ENCODE results near the gene HRH3.

The HRH3 gene

DNA sequence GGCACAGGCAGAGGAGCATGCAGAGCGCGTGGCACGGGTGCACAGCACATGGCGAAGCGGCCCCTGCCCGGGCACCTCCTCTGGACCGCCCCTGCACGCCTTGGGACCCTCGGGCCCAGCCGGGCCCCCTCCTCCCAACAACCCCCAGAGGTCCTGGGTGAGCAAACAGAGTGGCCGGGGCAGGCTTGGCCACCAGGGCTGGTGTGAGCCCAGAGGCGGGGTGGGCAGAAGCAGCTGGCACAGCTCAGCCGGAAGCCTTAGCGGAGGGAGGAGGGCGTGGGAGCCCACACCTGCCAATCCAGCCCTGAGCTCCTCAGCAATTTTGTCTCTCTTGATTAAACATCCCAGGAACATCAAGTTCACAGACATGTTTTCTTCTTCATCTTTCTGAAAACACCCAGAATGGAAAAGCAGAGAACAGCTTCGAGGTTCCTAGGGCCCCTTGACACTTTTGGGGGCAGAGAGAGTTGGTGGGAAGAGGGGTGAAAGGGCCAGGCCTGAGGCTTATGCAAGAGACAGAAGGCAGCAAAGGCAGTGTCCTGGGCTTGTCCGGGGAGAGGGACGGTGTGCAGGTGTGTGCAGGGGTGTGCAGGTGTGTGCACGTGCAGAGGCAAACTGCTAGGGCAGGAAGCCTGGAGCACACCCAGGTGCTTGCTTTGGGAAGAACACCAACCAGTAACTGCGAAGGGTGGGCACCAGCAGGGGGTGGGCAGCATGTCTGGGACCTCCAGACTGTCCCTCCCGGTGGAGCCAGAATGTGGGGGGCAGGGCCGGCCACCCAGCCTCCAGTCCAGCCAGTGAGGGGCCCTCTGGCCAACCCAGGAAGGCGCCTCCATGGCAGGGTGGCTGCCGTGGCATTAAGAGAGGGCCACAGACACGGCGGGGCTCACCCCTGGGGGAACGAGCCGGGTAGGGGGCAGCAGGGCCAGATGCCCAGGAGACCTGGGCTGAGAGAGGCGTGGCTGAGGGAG is 4.8 kb downstream of the HRH3 start:
- DNase-seq: no peak

DNA sequence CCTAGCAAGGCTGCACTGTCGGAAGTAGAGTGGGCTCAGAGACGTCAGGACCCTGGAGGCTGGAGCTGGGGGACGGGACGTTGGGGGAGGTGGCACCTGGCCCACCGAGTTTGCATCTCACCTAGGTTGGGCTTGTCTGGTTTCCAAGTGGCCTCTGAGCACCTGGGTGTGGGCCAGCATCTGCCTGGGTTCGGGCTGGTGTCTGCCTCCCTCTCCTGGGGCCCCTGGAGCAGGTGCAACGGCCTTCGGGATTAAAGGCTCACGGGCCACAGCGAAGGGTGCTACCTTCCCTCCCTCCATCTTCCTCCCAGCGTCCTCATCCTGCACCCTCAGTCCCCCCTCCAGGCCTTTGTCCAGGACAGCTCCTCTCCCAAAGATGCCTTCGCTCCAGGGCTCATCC is 6.0 kb downstream of the HRH3 start:
- DNase-seq: no peak

DNA sequence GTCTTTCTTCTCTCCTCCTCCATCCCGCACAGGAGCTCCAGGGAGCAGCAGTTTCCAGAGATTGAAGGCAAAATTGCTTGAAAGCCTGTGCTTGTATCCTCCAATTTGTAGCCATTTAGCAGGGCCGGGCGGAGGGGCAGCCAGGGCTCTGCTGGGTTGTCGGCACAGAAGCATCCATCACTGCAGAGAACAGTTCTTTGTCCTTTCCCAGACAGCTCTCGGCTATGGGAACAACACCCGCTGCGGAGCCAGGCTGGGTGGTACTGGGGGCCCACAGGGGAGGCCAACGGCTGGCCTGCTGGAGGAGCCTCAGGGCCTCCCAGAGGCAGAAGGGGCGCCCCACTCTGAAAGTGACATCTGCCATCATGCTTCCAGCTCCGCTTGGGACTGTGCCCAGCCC is 7.8 kb downstream of the HRH3 start:
- DNase-seq: no peak

DNA sequence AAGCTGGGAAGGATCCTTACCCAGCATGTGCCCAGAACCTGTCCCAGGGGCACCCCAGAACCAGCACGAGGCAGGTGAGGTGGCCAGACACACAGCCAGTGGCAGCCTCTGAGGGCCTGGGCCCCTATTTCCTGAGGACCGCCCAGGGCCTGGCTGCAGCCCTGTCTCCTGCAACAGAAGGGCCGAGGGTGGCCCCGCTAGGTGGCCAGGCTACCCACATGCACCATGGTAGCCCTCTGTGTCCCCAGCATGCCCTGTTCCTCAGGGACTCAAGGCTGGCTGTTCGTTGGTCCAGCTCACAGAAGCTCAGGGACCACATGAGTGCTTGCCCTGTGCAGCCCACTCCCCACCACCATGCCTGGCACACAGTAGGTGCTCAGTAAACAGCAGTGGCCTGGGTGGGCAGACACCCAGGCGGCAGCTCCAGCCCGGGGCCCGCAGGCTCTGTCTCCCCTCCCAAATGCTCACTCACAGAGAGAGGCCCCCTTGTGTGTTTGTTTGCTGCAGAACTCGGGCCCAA is 8.2 kb downstream of the HRH3 start:
- DNase-seq: no peak

DNA sequence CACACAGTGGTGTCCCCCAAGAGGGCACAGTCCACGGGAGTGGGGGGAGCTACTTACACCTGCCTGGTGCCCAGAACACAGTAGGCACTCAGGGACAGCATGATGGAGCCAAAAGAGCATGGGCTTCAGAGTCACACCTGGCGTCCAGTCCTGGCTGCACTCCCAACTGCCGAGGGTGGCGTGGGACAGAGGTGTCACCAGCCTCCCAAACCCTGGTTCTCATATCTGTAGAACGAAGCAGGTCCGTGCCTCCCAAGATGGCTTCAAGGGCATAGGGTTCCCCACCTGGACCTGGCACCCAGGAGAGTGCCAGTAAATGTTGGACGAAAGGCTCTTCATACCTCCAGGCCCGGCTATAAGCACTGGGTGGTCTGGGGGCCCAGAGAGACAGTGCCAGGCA is 8.9 kb downstream of the HRH3 start:
- no peak for DNase-seq

DNA sequence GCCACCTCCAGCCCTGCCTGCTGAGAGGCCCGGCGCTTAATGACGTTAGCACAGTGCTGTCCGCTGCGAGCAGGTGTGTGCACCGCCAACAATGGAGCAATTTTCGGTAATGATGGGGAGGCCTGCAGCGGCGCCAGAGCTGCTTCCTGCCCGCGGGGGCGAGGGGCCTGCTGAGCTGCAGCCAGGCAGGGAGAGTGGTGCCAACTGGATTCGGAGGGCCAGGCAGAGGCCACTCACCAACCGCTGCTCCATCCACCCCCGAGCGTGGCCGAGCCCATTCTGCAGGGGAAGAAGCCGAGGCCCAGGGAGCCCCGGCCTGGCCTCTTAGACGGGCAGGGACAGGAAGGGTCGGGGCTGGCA is 9.6 kb downstream of the HRH3 start:
- DNase-seq: no peak

DNA sequence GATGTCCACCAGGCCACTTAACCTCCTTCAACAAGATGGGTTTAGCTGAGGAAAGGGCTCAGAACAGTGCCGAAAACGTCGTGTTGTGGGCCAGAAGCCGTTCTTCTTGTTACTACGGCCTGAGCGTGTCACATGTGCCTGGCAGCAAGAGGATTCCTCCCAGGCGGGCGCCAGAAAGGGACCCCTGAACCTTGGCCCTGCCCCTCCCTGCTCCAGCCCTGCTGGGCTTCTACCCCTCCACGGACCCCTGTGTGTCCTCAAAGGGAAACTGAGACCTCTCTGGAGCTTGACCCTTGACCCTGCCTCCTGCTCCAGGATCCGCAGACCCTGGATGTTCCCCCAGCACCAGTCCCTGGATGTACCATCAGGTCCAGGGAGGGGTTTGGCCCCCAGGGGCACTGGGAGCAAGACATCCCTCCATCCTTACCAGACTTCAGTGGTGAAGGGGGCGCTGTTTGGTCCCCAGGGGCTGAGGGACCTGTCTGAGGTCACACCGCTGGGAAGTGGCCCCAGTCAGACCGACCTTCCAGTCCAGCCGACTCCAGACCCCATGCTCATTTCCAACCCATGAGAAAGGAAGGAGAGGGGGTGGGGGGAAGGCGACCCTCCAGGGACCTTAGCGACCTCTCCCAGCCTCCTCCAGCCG is 10.1 kb downstream of the HRH3 start:
- DNase-seq: no peak

DNA sequence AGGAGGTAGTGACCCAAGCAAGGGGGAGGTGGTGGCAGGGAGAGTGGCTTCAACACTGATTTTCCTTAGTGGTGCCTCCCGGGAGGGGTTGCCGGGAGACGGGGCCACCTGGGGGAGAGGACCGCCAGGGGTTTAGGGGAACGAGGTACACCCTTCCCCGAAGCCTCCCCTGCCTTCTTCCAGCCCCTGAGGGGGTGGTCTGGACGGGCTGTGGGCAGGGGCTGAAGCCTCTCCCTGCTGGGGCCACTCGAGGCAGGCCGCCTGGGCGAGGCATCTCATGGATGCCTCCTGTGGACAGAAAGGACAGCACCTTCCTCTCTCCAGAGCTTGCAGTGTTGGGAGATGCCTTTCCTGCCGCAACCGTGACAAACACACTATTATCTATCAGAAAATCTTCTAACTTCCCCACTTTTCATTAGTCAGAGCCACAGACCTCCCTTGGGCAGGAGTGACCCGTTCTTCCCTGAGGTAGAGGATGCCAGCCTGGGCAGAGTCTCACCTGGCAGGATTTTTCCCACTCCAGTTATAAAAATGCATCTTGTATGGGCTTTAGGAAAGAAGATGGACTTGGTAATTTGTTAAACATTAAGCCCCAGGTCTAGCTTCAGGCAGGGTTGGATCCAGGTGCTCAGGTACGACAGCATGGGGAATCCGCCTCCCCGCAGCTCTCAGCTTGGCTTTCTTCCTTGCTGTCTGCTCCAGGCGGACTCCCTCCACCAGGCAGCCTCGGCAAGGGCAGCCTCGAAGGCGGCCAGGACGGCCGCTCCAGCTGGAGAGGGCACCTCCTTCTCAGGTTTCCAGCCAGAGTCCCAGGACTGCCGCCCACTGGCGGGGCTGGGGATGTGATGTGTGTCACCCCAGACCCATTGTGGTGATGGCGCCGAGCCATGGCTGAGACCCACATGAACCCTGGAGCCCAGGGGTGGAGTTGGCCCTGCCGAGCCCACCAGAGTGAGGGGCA is 11.0 kb downstream of the HRH3 start:
- DNase-seq: no peak

DNA sequence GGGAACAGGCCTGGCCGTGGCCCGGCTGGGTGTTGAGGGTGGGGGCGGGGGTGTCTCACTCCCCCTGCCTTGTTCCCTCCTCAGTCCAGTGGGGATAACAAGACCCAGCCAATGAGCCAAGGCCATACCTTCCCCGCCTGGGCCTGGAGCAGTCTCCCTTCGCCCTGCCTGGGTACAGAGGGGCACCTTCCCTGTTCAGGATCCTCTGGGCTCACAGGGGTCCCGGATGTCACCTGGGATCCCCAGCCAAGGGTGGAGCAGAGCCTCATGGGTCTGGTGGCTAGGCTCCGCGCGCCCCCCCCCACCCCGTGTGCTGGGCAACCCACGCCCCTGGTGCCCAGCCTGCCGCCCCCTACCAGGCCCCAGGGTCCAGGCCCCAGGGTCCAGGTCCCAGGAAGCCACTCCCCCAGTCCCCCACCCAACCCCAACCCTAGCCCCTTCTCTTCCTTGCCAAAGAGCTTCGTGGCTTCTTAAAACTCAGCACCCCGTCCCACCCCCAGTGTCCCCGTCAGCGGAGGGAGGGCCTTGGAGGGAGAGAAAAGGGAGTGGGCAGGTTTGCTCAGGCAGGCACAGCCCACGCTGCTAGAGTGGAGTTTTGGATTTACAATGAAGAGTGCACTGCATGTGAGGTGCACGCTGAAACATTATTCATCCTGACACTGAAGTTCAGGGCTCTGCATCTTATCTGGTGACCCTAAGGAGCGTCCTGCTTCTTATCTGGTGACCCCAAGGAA is 11.8 kb downstream of the HRH3 start:
- no peak for DNase-seq

DNA sequence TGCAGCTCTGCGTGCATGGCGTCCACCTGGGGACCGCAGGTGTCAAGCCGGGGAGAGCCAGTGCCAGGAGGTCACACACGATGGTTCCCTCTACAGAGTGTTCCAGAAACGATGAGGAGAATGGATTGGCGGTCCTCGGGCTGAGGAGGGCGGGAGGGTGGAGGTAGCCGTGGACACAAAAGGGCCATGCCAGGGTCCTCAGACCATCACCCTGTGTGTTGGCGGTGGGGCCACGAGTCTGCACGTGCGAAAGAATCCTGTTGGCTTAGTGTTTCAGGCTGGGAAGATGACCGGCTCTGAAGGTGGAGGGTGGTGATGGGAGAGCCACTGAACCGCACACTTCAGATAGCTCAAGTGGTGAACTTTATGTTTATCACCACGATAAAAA is 13.7 kb downstream of the HRH3 start:
- DNase-seq: no peak

DNA sequence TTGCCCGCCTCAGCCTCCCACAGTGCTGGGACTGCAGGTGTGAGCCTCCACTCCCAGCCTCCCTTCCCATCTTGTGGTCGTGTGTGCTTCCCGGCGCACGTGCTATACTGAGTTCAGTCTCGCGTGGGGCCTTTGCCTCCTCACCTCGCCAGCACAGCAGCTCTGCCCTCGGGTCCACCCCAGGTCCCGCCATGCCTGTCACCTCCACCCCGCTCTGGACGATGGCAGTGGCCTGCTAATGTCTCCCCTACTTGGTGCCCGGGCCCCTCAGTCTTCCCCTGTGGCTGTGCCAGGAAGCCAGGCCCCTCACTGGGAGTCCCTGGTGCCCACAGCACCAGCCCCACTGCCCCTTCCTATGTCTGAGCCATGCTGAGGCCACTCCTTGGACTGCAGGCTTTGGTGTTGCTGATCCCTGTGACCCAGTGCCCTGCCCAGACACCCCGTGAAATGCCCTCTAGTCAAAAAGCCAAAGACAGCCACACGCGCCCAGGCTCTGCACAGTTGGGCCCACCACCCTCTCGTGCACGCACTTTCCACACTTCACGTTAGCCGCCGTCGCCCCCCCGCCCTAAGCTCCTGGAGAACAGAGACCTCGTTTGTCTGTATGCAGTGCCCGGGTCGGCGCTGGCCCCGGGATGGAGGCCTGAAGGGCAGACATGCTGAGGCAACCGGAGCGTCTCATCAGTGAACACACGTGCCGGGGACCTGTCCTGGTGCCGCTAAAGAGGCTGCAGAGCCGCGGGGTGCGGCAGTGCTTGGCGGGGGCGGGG is 14.3 kb downstream of the HRH3 start:
- DNase-seq: no peak

DNA sequence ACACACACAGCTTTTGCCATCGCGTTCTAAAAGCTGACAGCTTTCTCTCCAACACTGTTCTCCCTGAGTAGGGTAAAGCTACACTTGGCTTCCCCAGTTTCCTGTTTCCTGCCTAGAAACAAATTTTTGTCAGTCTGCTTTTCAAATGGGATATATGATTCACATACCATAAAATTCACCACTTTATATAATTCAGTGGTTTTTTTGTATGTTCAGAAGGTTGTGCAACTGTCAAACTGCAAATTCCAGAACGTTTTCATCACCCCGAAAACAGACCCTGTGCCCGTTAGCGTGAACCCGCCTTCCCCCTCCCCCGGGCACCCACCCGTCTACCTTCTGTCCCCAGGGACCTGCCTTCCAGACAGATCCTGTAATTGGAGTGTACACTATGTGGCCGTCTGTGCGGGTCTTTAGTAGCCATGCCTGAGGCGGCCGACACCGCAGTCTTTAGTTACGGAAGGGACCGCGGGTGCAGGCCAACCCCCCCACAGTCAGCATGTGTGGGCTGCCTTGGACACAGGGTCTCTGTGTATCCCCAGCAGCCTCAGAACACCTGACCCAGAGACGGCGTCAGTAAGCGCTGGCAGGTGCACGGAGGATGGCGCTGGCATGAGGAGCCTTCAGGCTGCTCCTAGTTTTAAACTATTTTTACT is 16.6 kb downstream of the HRH3 start:
- DNase-seq: no peak

DNA sequence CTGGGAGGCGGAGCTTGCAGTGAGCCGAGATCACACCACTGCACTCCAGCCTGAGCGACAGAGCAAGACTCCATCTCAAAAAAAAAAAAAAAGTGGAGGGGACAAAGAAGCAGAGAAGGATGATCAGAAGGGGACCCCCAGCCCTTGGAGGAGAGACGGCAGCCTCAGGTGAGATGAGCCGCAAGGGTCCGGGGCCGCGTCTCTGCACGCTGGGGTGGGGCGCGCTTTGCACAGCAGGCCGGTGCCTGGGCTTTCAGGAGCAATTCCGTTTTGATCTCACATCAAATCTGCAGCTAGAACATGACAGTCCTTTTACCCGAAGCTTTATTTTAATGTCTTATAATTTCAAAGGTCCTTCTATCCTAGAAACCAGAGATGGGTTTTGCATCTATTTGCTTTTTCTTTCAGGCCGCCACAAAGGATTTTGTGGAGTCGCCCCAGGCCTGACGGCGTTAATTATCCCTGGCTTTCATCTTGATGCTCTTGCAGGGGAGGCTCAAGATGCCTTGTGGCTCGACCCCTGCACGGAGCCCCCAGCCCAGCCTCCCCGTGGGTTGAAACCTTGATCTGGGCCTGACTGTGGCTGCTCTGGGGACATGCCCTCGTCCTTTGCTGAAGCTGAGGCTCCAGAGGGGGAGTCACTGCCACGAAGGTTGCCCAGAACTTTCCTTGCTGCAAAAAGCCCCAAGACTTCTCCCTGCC is 17.3 kb downstream of the HRH3 start:
- DNase-seq: no peak

DNA sequence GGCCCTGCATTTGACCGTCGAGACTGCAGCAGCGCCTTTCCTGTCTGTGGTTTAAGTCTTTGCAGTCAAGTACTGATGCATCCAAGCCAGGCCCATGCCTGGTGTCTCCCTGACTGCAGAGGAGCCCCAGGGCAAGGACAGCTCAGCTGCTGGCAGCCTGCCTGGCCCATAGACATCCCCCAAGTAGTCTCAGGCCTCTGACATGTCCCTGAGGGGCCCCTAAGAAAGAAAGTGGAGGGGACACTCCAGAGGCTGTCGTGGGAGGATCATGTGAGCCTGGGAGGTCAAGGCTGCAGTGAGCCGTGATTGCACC is 18.0 kb downstream of the HRH3 start:
- no peak for DNase-seq

DNA sequence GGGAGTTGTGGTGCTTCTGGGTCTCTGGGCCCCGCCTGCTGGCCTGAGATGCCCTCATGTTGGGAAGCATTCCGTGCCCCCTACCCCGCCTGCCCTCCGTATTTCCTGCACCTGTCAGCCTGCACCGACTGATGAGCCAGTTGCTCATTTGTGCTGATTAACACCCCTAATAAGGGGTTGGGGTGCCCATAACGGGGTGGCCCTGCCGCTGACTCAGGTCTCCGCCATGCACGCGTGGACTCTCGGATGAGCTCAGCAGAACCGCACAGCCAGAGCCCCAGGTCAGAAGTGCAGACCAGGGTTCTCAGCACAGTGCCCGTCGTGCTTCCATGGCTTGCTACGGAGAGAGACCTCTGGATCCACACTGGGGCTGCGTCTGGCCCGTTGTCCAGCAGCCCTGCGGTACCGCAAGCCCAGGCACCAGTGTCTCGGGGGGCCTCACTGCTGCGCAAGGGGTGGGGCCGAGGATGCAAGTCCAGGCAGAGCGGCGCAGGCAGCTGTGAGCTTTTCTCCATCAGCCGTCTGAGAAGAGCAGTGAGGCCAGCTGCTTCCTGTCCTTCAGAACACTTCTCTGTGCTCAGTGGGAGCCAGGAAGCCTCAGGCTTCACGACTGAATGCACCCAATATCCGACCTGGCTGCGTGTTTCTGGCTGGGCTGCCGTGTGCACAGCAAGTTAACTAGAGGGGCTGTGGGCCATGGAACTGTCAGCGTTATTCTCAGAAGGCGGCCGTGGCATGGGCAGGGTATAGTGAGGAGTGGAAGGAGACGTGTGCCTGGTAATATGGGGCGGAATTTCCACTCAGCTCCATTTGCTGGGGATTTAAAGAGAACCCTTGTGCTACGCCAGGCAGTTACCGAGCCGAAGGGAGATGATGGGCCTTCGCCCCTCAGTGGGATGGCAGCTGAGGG is 18.6 kb downstream of the HRH3 start:
- DNase-seq: no peak

DNA sequence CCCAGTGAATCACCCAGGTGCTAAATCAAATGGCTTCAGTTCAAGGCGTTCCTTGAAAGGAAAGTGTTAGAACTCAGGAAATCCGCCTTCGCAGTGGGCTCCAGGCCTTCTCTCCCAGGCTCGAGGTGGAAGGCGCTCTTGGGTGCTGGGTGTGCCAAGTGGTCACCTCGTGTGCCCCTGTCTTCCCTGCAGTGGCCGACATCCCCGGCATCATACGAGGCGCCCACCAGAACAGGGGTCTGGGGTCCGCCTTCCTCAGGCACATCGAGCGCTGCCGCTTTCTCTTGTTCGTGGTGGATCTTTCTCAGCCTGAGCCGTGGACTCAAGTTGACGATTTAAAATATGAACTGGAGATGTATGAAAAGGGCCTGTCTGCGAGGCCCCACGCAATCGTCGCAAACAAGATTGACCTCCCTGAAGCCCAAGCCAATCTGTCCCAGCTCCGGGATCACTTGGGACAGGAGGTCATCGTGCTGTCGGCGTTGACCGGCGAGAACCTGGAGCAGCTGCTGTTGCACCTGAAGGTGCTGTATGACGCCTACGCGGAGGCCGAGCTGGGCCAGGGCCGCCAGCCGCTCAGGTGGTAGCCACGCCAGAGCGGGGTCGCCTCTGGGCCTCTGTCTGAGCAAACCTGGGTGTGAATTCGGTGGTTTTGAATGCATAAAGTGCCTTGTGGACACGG is 19.4 kb downstream of the HRH3 start:
- no peak for DNase-seq

DNA sequence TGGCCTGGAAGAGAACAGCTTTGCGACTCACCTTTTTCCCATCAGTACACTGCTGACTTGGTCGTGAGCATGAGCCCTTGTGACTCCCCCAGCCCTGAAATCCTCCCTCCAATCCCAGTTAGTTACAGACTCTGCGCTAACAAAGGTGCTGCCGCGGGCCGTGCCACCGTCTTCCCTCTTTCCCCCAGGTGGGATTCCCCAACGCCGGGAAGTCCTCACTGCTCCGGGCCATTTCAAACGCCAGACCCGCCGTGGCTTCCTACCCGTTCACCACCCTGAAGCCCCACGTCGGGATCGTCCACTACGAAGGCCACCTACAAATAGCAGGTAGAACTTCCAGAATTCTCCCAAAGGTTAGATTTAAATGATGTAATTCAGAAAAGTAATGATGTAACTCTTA is 21.1 kb downstream of the HRH3 start:
- DNase-seq: no peak

DNA sequence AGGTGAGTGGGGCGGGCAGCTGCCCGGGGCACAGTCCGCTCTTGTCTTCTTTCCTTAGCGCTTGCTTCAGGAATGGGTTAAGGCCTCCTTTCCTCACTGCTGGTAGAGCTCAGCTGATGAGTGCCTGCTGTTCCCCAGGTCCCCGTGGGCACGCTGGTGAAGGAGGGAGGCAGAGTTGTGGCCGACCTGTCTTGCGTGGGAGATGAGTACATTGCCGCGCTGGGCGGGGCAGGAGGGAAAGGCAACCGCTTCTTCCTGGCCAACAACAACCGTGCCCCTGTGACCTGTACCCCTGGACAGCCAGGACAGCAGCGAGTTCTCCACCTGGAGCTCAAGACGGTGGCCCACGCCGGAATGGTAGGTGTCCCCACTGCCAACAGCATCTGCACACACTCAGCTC is 21.6 kb downstream of the HRH3 start:
- DNase-seq: no peak

DNA sequence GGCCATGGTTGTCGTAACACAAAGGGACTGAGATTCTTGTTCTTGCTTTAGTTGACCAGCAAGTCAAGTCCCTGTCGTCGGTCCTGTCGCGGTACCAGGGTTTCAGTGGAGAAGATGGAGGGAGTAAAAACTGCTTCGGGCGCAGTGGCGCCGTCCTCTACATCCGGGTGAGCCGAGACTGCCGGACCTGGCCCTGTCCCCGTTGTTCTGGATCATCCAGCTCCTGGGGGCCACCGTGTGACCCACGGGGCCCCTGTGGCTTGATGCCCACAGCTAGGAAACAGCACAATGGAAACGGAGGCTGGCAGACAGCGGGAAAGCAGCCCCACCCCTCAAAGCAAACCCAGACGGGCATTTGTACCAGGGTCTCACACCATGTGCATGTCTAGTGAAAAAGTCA is 22.3 kb downstream of the HRH3 start:
- no peak for DNase-seq

Data from activated T-cell treated with anti-CD3 and anti-CD28 coated beads, Interleukin-2, amount 50 U/mL, for 1 hour (primary cell).